NAMALWA (cell line): ENCODE measurements around the gene SMG5.

ENCODE experiments used
- DNase-seq: peaks from one replicate; pipeline ENCODE4 v3.0.0-alpha.2; 2015; ENCODE audit warnings: low spot score

The SMG5 gene

DNA sequence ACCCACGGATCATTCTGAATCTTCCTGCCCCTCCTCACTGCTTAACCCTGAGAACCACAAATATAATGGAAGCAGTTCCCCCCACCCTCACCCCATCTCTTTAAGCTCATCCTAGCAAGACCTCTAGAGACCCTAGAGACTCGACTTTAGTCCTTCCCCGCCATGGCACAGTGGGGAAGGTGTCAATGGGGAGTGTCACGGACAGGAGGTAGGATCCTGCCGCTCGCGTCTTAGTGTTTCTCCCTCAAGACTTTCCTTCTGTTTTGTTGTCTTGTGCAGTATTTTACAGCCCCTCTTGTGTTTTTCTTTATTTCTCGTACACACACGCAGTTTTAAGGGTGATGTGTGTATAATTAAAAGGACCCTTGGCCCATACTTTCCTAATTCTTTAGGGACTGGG lies 70.5 kb downstream of the SMG5 start:
- DNase-seq, result no peak

DNA sequence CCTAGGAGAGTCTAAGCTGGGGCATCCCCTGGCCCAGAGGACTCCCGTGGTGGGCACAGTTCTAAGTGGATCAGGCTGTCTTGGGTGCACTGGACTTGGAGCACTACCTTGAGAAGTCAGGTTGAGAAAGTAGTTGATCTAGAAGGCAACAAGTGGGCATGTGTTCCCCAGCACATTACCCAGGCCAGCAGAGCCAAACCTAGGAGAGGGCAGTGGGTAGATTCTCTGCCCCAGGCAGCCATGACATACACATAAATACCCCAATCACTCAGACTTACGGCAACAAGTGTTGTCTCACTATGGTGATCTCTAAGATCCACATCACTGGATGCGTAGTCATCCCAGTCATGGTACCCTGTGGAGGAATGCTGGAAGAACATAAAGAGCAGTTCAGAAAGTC lies 71.4 kb downstream of the SMG5 start:
- DNase-seq, result no peak

DNA sequence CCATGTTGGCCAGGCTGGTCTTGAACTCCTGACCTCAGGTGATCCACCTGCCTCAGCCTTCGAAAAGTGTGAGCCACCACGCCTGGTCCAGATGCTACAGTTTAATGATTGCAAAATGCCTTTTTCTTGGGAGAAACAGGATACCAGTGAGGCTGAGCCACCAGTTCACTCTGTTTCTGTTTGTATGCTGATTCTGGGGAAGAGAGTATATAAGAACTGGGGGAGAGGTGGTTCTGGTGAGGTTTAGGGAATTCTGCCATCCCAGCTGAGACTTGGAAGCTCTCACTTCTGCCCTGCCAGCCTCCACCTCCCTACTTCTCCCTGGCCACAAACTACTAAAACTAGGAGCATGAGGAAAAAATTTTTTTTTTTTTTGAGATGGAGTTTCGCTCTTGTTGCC lies 77.9 kb downstream of the SMG5 start:
- no peak for DNase-seq

DNA sequence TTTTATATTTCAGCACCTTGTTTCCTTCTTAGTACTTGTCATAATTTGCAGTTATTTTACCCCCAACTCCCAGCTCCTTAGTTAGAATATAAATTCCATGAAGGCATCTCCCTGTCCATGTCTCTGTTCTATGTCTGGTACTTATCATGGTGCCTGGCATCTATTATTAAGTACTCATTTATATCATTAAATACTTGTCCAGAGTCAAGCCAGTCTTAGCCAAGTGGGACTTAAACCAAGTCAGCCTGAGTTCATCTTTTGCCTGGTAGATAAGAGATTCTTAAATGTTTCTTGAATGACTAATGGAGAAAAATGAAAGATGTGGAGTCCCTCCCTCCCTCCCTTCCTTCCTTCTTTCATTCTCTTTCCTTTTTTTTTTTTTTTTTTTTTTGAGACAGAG lies 79.3 kb downstream of the SMG5 start:
- DNase-seq, result no peak

DNA sequence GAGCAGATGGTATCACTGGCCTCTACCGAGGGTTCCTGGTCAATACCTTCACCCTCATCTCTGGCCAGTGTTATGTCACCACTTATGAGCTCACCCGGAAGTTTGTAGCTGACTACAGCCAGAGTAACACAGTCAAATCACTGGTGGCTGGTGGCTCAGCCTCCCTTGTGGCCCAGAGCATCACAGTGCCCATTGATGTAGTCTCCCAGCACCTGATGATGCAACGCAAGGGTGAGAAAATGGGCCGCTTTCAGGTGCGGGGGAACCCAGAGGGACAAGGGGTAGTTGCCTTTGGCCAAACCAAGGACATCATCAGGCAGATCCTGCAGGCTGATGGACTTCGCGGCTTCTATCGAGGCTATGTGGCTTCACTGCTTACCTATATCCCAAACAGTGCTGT lies 82.6 kb downstream of the SMG5 start:
- DNase-seq, result no peak
